CD4-positive, alpha-beta T cell treated with Interleukin-12 subunit alpha and Interleukin-12 subunit beta, for 1 hour (primary cell): ENCODE results near the gene PLXNB1.

Experiments used
- DNase-seq: peaks from one replicate; pipeline ENCODE4 v3.0.0-alpha.2; 2020

Gene PLXNB1

GRCh38 chr3:48364840-48365239 lies 65.0 kb downstream of the PLXNB1 start:
- DNase-seq, result no peak

GRCh38 chr3:48361928-48362327 lies 68.0 kb downstream of the PLXNB1 start:
- DNase-seq, result no peak

DNA sequence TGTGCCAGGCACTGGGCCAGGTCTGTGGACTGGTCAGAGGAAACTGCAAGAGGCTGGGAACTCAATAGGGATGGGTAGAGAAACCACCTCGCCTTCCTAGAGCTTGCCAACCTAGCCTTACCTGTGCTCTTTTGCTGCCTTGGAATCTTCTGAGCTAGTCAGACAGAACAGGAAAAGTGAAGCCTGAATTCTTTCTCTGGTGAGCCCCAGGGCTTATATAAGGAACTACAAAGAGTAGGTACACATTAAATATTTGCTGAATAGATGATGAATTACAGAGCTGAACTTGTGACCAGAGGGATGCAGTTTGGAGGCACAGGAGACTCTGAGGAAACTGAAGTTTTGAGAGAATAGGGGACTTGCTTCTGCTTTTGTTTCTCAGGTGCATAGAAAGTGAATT lies 73.5 kb downstream of the PLXNB1 start:
- no peak for DNase-seq

DNA sequence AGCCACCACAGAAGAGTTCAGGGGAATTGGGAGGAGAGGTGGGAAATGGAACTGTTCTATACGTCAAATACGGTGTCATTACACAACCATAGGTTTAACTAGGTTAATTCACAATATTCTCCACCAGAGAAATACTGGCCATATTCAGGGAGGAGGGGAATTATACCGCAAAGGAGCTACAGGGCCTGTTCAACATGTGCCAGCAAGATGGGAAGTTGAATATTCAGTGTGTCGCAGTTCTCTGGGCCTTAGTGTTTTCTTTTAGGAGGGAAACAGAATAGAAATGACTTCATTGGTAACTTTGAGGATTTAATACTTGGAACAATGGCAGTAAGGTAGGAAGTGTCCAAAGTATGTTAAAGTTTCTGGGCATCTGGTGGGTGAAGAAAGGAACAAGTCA lies 75.9 kb downstream of the PLXNB1 start:
- DNase-seq, result no peak
